Psoas muscle (tissue), 8 donors: Measurements from ENCODE around the gene IL6. TPM values are rescaled to one million over a fixed set of nuclear protein-coding genes. Genes with fewer than 3 reads are reported as not detected.

ENCODE experiments used
- ATAC-seq, 4 donors: fragments of 200-7000 bp; cut with Tn5 transposase; one replicate each; pipeline ENCODE4 v1.9.1; 2020; ENCODE audit warnings: moderate library complexity in 3 of 4, mild to moderate bottlenecking in 2 of 4
- DNase-seq, 2 donors: peaks; one replicate each; pipeline ENCODE4 v3.0.0-alpha.2; 2020
- H3K27ac ChIP-seq: fragments of 200-600 bp; one replicate; pipeline ENCODE4 v1.8.0; 2022
- H3K27me3 ChIP-seq, 3 donors: fragments of 200-600 bp in 1 of 3; one replicate each; pipeline versions ENCODE4 v1.6.1 to v1.8.0; 2013 to 2022; ENCODE audit warnings: low read length in 2 of 3, mild to moderate bottlenecking in 2 of 3, moderate library complexity in 1 of 3; ENCODE audit not compliant: insufficient read depth in 3 of 3
- H3K36me3 ChIP-seq, 2 donors: fragments of 200-600 bp in 1 of 2; one replicate each; pipeline versions ENCODE4 v1.6.1 to v1.8.0; 2013 to 2022; ENCODE audit warnings: low read depth in 1 of 2, mild to moderate bottlenecking in 1 of 2, moderate library complexity in 1 of 2; ENCODE audit not compliant: insufficient read depth in 1 of 2
- H3K4me1 ChIP-seq: fragments of 200-600 bp; one replicate; pipeline ENCODE4 v1.8.0; 2022
- H3K4me3 ChIP-seq: fragments of 200-600 bp; one replicate; pipeline ENCODE4 v1.8.0; 2022; ENCODE audit warnings: mild to moderate bottlenecking
- H3K9me3 ChIP-seq: fragments of 200-600 bp; one replicate; pipeline ENCODE4 v1.8.0; 2022
- WGBS, 3 donors: extraction: QIAGEN DNeasy Blood & Tissue Kit; methylation state at CpG; one replicate each; pipeline versions ENCODE4 v1.1.6 to v1.1.7; 2013; 5-methylcytosine and 5-hydroxymethylcytosine counted together
- intact Hi-C, 2 donors: fragments of 100-400 bp; cut with DNase I; formaldehyde crosslinking; loops; one replicate each; pipeline versions ENCODE4 v1.11.0 to v1.14.2; 2022
- polyA plus RNA-seq, 3 donors: library from polyadenylated mRNA; stranded (reverse); fragments of 200-250 nt; gene quantifications; one replicate each; pipeline ENCODE4 v1.2.3, GENCODE V29; 2013
- total RNA-seq, 4 donors: library from RNA; stranded (reverse); fragmentation: NEBNext Ultra II Directional in 2 of 4; extraction: Animal tissue kit (Norgen Biotek cat#: 25700) in 2 of 4; gene quantifications; one replicate each; pipeline versions ENCODE4 v1.2.1 to v1.2.4, GENCODE V29; 2021 to 2023
- TF ChIP-seq, protein P1 (sequence below): fragments of 200-600 bp; IDR thresholded peaks from one replicate; pipeline ENCODE4 v1.8.0; 2022; ENCODE audit warnings: antibody characterized with exemption
- donor health status: healthy with polysubstance abuse.
- donor health status: DM: no; HTN: no; CAD: no; lungs with moderate emphysema.
- donor health status: Bipolar disorder and iron deficiency.
- donor health status: healthy.
- donor health status: DM: yes; HTN: yes; CAD: no.
- donor health status: DM: no; HTN: no; CAD: no.
- donor health status: DM: no; HTN: no; CAD: no.
- donor health status: DM: yes; HTN: yes; CAD: no.

IL6 gene
- total and polyA plus RNA-seq, 7 donors: 0.51 to 4.6 (median 1.6) TPM; not detected in 1

DNA sequence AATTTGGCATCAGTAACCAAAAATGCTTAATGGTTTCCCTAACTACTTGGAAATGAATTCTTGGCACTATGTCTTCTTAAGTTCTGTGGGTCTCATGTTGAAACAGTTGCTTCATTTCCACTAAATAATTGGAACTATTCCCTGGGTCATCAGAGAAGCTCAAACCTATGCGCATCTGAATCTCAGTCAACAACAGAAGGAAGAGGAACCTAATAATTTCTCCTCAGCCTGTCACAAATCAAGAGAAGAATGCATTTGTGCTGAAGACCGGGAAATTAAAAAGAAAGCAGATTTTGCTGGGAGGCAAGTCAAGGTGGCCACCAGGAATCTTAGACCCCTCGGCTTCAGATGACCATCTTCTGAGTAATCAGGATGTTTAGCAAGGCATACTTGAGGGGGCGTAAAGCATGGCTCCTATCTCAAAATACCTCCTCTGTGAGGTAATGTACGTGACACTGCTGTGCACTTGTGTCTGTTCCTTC is 54.3 kb downstream of the IL6 start:
- H3K4me1 ChIP-seq: no peaks in the 10 kb centered on the region
- TF ChIP-seq, protein P1, sequence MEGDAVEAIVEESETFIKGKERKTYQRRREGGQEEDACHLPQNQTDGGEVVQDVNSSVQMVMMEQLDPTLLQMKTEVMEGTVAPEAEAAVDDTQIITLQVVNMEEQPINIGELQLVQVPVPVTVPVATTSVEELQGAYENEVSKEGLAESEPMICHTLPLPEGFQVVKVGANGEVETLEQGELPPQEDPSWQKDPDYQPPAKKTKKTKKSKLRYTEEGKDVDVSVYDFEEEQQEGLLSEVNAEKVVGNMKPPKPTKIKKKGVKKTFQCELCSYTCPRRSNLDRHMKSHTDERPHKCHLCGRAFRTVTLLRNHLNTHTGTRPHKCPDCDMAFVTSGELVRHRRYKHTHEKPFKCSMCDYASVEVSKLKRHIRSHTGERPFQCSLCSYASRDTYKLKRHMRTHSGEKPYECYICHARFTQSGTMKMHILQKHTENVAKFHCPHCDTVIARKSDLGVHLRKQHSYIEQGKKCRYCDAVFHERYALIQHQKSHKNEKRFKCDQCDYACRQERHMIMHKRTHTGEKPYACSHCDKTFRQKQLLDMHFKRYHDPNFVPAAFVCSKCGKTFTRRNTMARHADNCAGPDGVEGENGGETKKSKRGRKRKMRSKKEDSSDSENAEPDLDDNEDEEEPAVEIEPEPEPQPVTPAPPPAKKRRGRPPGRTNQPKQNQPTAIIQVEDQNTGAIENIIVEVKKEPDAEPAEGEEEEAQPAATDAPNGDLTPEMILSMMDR: no peak
- no peaks in the 10 kb centered on the region for H3K36me3 ChIP-seq
- intact Hi-C loops: no loop called here
- DNase-seq (no peak), ATAC-seq (peak in 3 of 4 donors; percentile 27 to 82 (median 32))
- H3K9me3 ChIP-seq: no peaks in the 10 kb centered on the region
- no peaks in the 10 kb centered on the region for H3K27me3 ChIP-seq
- no peak overlapping the region for H3K27ac ChIP-seq
- H3K4me3 ChIP-seq: no peak overlapping the region
- WGBS, 3 donors: 52 to 72% (median 66%) methylated on average over 5 of the region's 5 CpGs

Other genes with a start within 250 kb of the IL6 start
- 1 to 10 TPM in 1 of 4 donors, under 1 TPM in 3; 0.86 to 1.2 (median 0.91) TPM for gene STEAP1B, start 227.0 kb upstream of the IL6 start, total RNA-seq
- 1 to 10 TPM in 2 of 3 donors, under 1 TPM in 1; 0.24 to 1.6 (median 1.4) TPM for gene STEAP1B, start 227.0 kb upstream of the IL6 start, polyA plus RNA-seq
- gene TOMM7, start 95.6 kb downstream of the IL6 start, total RNA-seq: 100 to 1,000 TPM; 465 to 704 (median 639) TPM
- gene TOMM7, start 95.6 kb downstream of the IL6 start, polyA plus RNA-seq: 100 to 1,000 TPM; 401 to 791 (median 735) TPM